Measurements from ENCODE around the gene SLC17A3.

DNA sequence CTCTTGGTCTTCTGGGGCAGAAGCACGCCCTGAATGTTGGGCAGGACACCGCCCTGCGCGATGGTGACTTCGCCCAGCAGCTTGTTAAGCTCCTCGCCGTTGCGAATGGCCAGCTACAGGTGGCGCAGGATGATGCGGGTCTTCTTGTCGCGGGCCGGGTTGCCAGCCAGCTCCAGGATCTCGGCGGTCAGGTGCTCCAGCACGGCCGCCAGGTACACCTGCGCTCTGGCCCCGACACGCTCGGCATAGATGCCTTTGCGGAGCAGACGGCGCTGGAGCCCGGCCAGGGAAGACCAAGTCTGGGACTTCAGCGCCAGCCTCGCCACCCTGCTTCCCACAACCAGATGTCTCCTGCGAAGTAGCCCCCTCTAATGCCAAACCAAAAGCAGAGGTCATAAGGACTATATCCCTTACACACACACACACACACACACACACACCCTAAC is 8.0 kb upstream of the SLC17A3 start:
- TF ChIP-seq, protein P1, sequence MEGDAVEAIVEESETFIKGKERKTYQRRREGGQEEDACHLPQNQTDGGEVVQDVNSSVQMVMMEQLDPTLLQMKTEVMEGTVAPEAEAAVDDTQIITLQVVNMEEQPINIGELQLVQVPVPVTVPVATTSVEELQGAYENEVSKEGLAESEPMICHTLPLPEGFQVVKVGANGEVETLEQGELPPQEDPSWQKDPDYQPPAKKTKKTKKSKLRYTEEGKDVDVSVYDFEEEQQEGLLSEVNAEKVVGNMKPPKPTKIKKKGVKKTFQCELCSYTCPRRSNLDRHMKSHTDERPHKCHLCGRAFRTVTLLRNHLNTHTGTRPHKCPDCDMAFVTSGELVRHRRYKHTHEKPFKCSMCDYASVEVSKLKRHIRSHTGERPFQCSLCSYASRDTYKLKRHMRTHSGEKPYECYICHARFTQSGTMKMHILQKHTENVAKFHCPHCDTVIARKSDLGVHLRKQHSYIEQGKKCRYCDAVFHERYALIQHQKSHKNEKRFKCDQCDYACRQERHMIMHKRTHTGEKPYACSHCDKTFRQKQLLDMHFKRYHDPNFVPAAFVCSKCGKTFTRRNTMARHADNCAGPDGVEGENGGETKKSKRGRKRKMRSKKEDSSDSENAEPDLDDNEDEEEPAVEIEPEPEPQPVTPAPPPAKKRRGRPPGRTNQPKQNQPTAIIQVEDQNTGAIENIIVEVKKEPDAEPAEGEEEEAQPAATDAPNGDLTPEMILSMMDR (IDR thresholded peaks at IDR 0.05; ENCODE audit: low read depth, low read length) = no peak
- TF ChIP-seq POLR2A (IDR thresholded peaks at IDR 0.05; ENCODE audit: extremely low read depth, insufficient read length) (no peak), MAX (IDR thresholded peaks at IDR 0.05; ENCODE audit: low read depth, low read length) (no peak), MYC (IDR thresholded peaks at IDR 0.05; ENCODE audit: low read depth, low read length) (no peak)
